Ascending aorta (tissue), 2 donors: Measurements from ENCODE around the gene NFATC2. TPM values are rescaled to one million over a fixed set of nuclear protein-coding genes. Genes with fewer than 3 reads are reported as not detected.

ENCODE experiments used
- DNase-seq, 2 donors: peaks; one replicate each; pipeline ENCODE4 v3.0.0-alpha.2; 2019; ENCODE audit warnings: low spot score in 2 of 2
- H3K27ac ChIP-seq, 2 donors: fragments of 200-600 bp; sonication (generic); one replicate each; pipeline ENCODE4 v1.5.1; 2016 to 2017; ENCODE audit warnings: mild to moderate bottlenecking in 1 of 2
- H3K27me3 ChIP-seq: fragments of 200-600 bp; sonication (generic); one replicate; pipeline ENCODE4 v1.5.1; 2017
- H3K36me3 ChIP-seq, 2 donors: fragments of 200-600 bp; sonication (generic); one replicate each; pipeline ENCODE4 v1.5.1; 2016
- H3K4me1 ChIP-seq, 2 donors: fragments of 200-600 bp; sonication (generic); one replicate each; pipeline ENCODE4 v1.5.1; 2016 to 2017; ENCODE audit warnings: mild to moderate bottlenecking in 1 of 2
- H3K4me3 ChIP-seq, 2 donors: fragments of 200-600 bp; sonication (generic); one replicate each; pipeline ENCODE4 v1.5.1; 2016 to 2017; ENCODE audit warnings: mild to moderate bottlenecking in 1 of 2
- H3K9me3 ChIP-seq, 2 donors: fragments of 200-600 bp; sonication (generic); one replicate each; pipeline ENCODE4 v1.5.1; 2016
- CTCF ChIP-seq, 3 experiments: fragments of 200-600 bp in 2 of 3; fragments of 450-650 bp in 1 of 3; sonication (generic) in 2 of 3; IDR thresholded peaks; one replicate each; pipeline ENCODE4 v1.5.1; 2016 to 2019; ENCODE audit warnings: antibody characterized with exemption in 3 of 3, mild to moderate bottlenecking in 1 of 3, moderate library complexity in 1 of 3
- intact Hi-C: fragments of 100-400 bp; cut with DNase I; formaldehyde crosslinking; loops from one replicate; pipeline ENCODE4 v1.15.1; 2023
- total RNA-seq: library from RNA; depleted of rRNA; stranded (reverse); fragments of >200 nt; gene quantifications from one replicate; pipeline ENCODE4 v1.1.0, GENCODE V29; 2016

The NFATC2 gene
- total RNA-seq, 1 donor from 2014 or later, result 7.9 TPM

- Histone ChIP-seq H3K4me1 (no peaks in the 10 kb centered on the region), H3K4me3 (no peak overlapping the region), H3K27ac (no peak overlapping the region), H3K9me3 (no peaks in the 10 kb centered on the region), H3K36me3 (no peaks in the 10 kb centered on the region), H3K27me3 (no peaks in the 10 kb centered on the region)
- no peak for DNase-seq
- TF ChIP-seq CTCF (IDR thresholded peaks at IDR 0.05), result no peak
- intact Hi-C loops, result no loop called here
These were observed 39.1 kb downstream of the NFATC2 start for GRCh38 chr20:51503376-51503775.

GRCh38 chr20:51500936-51501335 lies 41.6 kb downstream of the NFATC2 start:
- H3K9me3 ChIP-seq, result no peaks in the 10 kb centered on the region
- H3K27me3 ChIP-seq, result no peaks in the 10 kb centered on the region
- H3K36me3 ChIP-seq, result no peaks in the 10 kb centered on the region
- no peak for DNase-seq
- intact Hi-C loops, result no loop called here
- H3K27ac ChIP-seq, result no peak overlapping the region
- no peak for TF ChIP-seq CTCF (IDR thresholded peaks at IDR 0.05)
- peaks cover 0 to 6% of the 10 kb centered on the region in 2 donors for H3K4me1 ChIP-seq
- no peak overlapping the region for H3K4me3 ChIP-seq

- Histone ChIP-seq H3K27ac (no peak overlapping the region), H3K36me3 (no peaks in the 10 kb centered on the region), H3K4me3 (no peak overlapping the region), H3K9me3 (no peaks in the 10 kb centered on the region), H3K27me3 (no peaks in the 10 kb centered on the region), H3K4me1 (peaks cover 0 to 6% of the 10 kb centered on the region in 2 donors)
- no peak for TF ChIP-seq CTCF (IDR thresholded peaks at IDR 0.05)
- DNase-seq, result no peak
- intact Hi-C loops, result no loop called here
These were observed 42.2 kb downstream of the NFATC2 start for GRCh38 chr20:51500311-51500710.

- no peak overlapping the region for H3K27ac ChIP-seq
- intact Hi-C loops, result no loop called here
- no peaks in the 10 kb centered on the region for H3K36me3 ChIP-seq
- no peak for TF ChIP-seq CTCF (IDR thresholded peaks at IDR 0.05)
- H3K9me3 ChIP-seq, result no peaks in the 10 kb centered on the region
- no peak for DNase-seq
- no peak overlapping the region for H3K4me3 ChIP-seq
- no peaks in the 10 kb centered on the region for H3K27me3 ChIP-seq
- peaks cover 0 to 6% of the 10 kb centered on the region in 2 donors for H3K4me1 ChIP-seq
These were observed 43.6 kb downstream of the NFATC2 start for GRCh38 chr20:51498765-51499540.

GRCh38 chr20:51497542-51498467 lies 44.7 kb downstream of the NFATC2 start:
- no peak for DNase-seq
- no peaks in the 10 kb centered on the region for H3K27me3 ChIP-seq
- TF ChIP-seq CTCF (IDR thresholded peaks at IDR 0.05), result no peak
- no peaks in the 10 kb centered on the region for H3K9me3 ChIP-seq
- H3K4me3 ChIP-seq, result peak overlapping the region in 1 of 2 donors; percentile 15
- intact Hi-C loops, result no loop called here
- no peaks in the 10 kb centered on the region for H3K36me3 ChIP-seq
- H3K4me1 ChIP-seq, result peaks cover 0 to 6% of the 10 kb centered on the region in 2 donors
- no peak overlapping the region for H3K27ac ChIP-seq
